Caco-2 (cell line): ENCODE data around the gene ZCCHC9. TPM values are rescaled to one million over a fixed set of nuclear protein-coding genes. Genes with fewer than 3 reads are reported as not detected.

Experiments
- BruUV-seq: library from RNA; stranded (reverse); fragments of 400-500 nt; replicated peaks from 2 replicates; lab custom pipeline; 2021; lab: Mats Ljungman, UMichigan
- CTCF ChIA-PET: fragments of 300-600 bp; sonication (Branson Sonifier 250); formaldehyde crosslinking; loops from one replicate; lab custom pipeline; 2022; ENCODE audit warnings: antibody characterized with exemption; lab: Charles Lee
- POLR2A ChIA-PET: fragments of 300-600 bp; sonication (Branson Sonifier 250); formaldehyde crosslinking; loops from one replicate; lab custom pipeline; 2022; ENCODE audit warnings: antibody characterized with exemption; lab: Charles Lee
- DNase-seq, 2 experiments: peaks; one replicate each; pipeline versions ENCODE4 v3.0.0 to v3.0.0-alpha.2; 2020 to 2022
- H3K27me3 ChIP-seq: replicated peaks from 2 replicates; pipeline ENCODE4 v1.6.0; 2011; ENCODE audit warnings: low read length; ENCODE audit not compliant: control insufficient read depth, insufficient read depth
- H3K36me3 ChIP-seq: 2 replicates; pipeline ENCODE4 v1.5.1; 2011; ENCODE audit warnings: low read length; ENCODE audit not compliant: control insufficient read depth, insufficient read depth
- H3K4me1 ChIP-seq: fragments of 250-450 bp; sonication (Bioruptor Pico); 2 replicates; pipeline ENCODE4 v1.5.1; 2020; ENCODE audit warnings: mild to moderate bottlenecking
- H3K4me3 ChIP-seq: 2 replicates; pipeline ENCODE4 v1.5.1; 2011; ENCODE audit warnings: low read depth, mild to moderate bottlenecking, control low read depth, low read length
- H3K9me3 ChIP-seq: fragments of 250-450 bp; sonication (Bioruptor Pico); 2 replicates; pipeline ENCODE4 v1.5.1; 2020; ENCODE audit warnings: mild to moderate bottlenecking, moderate library complexity
- H3K27ac Mint-ChIP-seq: one replicate; pipeline ENCODE4 v1.8.0; 2022; ENCODE audit warnings: mixed read lengths; ENCODE audit not compliant: unreplicated experiment
- H3K27me3 Mint-ChIP-seq: one replicate; pipeline ENCODE4 v1.8.0; 2022; ENCODE audit warnings: mixed read lengths; ENCODE audit not compliant: insufficient read depth, unreplicated experiment
- H3K36me3 Mint-ChIP-seq: one replicate; pipeline ENCODE4 v1.8.0; 2022; ENCODE audit warnings: mild to moderate bottlenecking, mixed read lengths; ENCODE audit not compliant: insufficient read depth, unreplicated experiment
- H3K4me1 Mint-ChIP-seq: one replicate; pipeline ENCODE4 v1.8.0; 2022; ENCODE audit warnings: low read depth, mixed read lengths; ENCODE audit not compliant: unreplicated experiment
- H3K4me3 Mint-ChIP-seq: one replicate; pipeline ENCODE4 v1.8.0; 2022; ENCODE audit warnings: mild to moderate bottlenecking, moderate library complexity, mixed read lengths; ENCODE audit not compliant: unreplicated experiment
- H3K9me3 Mint-ChIP-seq: one replicate; pipeline ENCODE4 v1.8.0; 2022; ENCODE audit warnings: mixed read lengths; ENCODE audit not compliant: unreplicated experiment
- intact Hi-C: fragments of 100-400 bp; cut with micrococcal nuclease; formaldehyde crosslinking; loops from one replicate; pipeline ENCODE4 v1.10.0; 2022; ENCODE audit not compliant: unreplicated experiment
- total RNA-seq: library from RNA; stranded (reverse); gene quantifications from 2 replicates; pipeline ENCODE4 v1.2.3, GENCODE V29; 2022
- TF ChIP-seq, protein P1 (sequence below), 2 experiments: fragments of 200-600 bp in 1 of 2; IDR thresholded peaks; 1 replicate in 1 of 2; 2 replicates in 1 of 2; pipeline versions ENCODE4 v1.5.1 to v1.8.0; 2011 to 2022; ENCODE audit warnings: antibody characterized with exemption in 1 of 2, control low read depth in 1 of 2, inconsistent platforms in 1 of 2, low read depth in 1 of 2, low read length in 1 of 2, mild to moderate bottlenecking in 1 of 2, moderate library complexity in 1 of 2; ENCODE audit not compliant: insufficient read depth in 1 of 2, severe bottlenecking in 1 of 2, unreplicated experiment in 1 of 2

Gene ZCCHC9
- total RNA-seq, 1 experiment from 2014 or later, result 82.2 TPM

DNA sequence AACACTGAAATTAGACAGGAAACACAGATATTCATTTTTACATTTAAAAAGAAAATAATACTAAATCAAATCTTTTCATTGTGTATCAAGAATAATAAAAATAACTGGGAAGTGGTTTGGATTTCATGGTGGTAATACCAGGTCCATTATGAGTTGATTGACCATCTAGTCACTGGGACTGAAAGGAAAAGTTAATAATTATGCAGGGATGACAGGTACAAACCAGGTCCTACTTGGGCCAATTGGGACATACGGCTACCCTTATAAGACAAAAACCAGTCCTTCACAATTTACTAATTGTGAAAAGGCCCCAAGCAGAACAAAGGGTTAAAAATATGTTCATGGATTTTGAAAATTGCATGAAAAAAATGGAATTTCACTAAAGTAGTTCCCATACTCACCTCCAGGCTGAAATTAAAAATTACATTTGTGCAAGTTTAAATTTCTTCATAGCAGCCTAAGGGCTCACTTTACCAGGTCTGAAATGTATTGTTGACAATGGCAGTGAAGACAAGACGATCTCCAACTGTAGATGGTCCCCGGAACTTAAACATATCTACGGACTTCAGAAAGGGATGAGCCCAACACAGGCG is 44.1 kb downstream of the ZCCHC9 start:
- H3K27ac Mint-ChIP-seq, result no peak overlapping the region
- no peak overlapping the region for H3K4me3 Mint-ChIP-seq
- no peaks in the 10 kb centered on the region for H3K36me3 Mint-ChIP-seq
- H3K27me3 ChIP-seq, result no peaks in the 10 kb centered on the region
- no peaks in the 10 kb centered on the region for H3K36me3 ChIP-seq
- H3K9me3 ChIP-seq, result no peaks in the 10 kb centered on the region
- BruUV-seq, result no TSS peak
- H3K27me3 Mint-ChIP-seq, result no peaks in the 10 kb centered on the region
- CTCF ChIA-PET, result no interaction called here
- DNase-seq, result no peak
- intact Hi-C loops, result no loop called here
- H3K4me1 Mint-ChIP-seq, result peaks cover 5% of the 10 kb centered on the region
- POLR2A ChIA-PET, result no interaction called here
- TF ChIP-seq, protein P1, sequence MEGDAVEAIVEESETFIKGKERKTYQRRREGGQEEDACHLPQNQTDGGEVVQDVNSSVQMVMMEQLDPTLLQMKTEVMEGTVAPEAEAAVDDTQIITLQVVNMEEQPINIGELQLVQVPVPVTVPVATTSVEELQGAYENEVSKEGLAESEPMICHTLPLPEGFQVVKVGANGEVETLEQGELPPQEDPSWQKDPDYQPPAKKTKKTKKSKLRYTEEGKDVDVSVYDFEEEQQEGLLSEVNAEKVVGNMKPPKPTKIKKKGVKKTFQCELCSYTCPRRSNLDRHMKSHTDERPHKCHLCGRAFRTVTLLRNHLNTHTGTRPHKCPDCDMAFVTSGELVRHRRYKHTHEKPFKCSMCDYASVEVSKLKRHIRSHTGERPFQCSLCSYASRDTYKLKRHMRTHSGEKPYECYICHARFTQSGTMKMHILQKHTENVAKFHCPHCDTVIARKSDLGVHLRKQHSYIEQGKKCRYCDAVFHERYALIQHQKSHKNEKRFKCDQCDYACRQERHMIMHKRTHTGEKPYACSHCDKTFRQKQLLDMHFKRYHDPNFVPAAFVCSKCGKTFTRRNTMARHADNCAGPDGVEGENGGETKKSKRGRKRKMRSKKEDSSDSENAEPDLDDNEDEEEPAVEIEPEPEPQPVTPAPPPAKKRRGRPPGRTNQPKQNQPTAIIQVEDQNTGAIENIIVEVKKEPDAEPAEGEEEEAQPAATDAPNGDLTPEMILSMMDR (IDR thresholded peaks at IDR 0.05; ENCODE audit: insufficient read depth in 1 of 2, low read depth in 1 of 2, low read length in 1 of 2, severe bottlenecking in 1 of 2, unreplicated experiment in 1 of 2), result no peak
- no peaks in the 10 kb centered on the region for H3K9me3 Mint-ChIP-seq
- no peak overlapping the region for H3K4me3 ChIP-seq
- no peaks in the 10 kb centered on the region for H3K4me1 ChIP-seq

DNA sequence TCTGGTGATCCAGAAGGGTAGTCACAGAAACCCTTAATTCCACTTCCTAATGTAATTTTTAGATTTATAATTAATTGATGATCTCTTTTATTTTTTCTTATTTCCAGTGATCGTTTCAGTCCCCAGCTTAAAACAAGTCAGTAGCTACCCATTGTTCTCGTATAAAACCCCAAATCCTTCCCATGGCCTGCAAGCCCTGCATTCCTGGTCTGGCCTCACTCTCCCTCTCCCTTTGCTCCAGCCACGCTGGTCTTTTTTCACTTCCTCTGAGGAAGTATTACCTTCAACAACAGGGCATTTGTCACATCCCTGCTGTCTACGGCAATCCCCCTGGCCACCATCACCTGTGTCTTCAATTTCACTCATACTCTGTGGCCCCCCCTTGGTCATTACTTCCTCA is 47.8 kb downstream of the ZCCHC9 start:
- H3K27me3 ChIP-seq, result no peaks in the 10 kb centered on the region
- ChIA-PET POLR2A (no interaction called here), CTCF (no interaction called here)
- Mint-ChIP-seq H3K4me3 (no peak overlapping the region), H3K36me3 (no peaks in the 10 kb centered on the region), H3K27ac (no peak overlapping the region), H3K9me3 (no peaks in the 10 kb centered on the region), H3K4me1 (peaks cover 15% of the 10 kb centered on the region), H3K27me3 (no peaks in the 10 kb centered on the region)
- H3K4me3 ChIP-seq, result no peak overlapping the region
- no peaks in the 10 kb centered on the region for H3K36me3 ChIP-seq
- TF ChIP-seq, protein P1 (IDR thresholded peaks at IDR 0.05; ENCODE audit: insufficient read depth in 1 of 2, low read depth in 1 of 2, low read length in 1 of 2, severe bottlenecking in 1 of 2, unreplicated experiment in 1 of 2), result no peak
- H3K9me3 ChIP-seq, result 0 out of 2 replicates have a peak, but pooled peaks cover 3% of the 10 kb centered on the region
- no peak for DNase-seq
- peaks cover 15% of the 10 kb centered on the region for H3K4me1 ChIP-seq
- intact Hi-C loops, result no loop called here
- no TSS peak for BruUV-seq

DNA sequence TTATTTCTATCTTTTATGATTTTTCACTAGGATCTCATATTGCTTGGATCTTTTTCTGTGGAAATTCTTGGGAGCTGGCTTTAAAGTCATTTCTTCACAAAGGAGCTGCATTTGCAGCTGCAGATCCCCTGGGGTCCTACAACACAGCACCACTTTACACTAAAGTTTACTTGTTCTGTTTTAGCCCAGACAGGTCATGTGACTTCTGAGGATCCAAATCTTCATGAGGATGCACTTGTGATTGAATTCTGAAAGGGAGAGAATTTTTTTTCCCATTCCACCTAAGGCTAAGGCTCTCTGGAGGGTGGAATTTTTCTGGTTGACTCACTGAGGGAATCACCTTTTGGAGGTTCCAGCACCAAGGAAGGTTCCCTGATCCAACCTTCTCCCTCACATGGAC is 49.1 kb downstream of the ZCCHC9 start:
- peaks cover 25% of the 10 kb centered on the region for H3K4me1 ChIP-seq
- peaks cover 15% of the 10 kb centered on the region for H3K4me1 Mint-ChIP-seq
- no peak overlapping the region for H3K27ac Mint-ChIP-seq
- TF ChIP-seq, protein P1 (IDR thresholded peaks at IDR 0.05; ENCODE audit: insufficient read depth in 1 of 2, low read depth in 1 of 2, low read length in 1 of 2, severe bottlenecking in 1 of 2, unreplicated experiment in 1 of 2), result no peak
- no TSS peak for BruUV-seq
- H3K27me3 Mint-ChIP-seq, result no peaks in the 10 kb centered on the region
- no peaks in the 10 kb centered on the region for H3K27me3 ChIP-seq
- no peaks in the 10 kb centered on the region for H3K36me3 ChIP-seq
- ChIA-PET POLR2A (no interaction called here), CTCF (no interaction called here)
- DNase-seq, result no peak
- H3K36me3 Mint-ChIP-seq, result no peaks in the 10 kb centered on the region
- no peaks in the 10 kb centered on the region for H3K9me3 Mint-ChIP-seq
- intact Hi-C loops, result no loop called here
- no peak overlapping the region for H3K4me3 ChIP-seq
- no peak overlapping the region for H3K4me3 Mint-ChIP-seq
- 0 out of 2 replicates have a peak, but pooled peaks cover 3% of the 10 kb centered on the region for H3K9me3 ChIP-seq
